ENCODE results near the gene UNC13C. TPM values are rescaled to one million over a fixed set of nuclear protein-coding genes. Genes with fewer than 3 reads are reported as not detected.

The UNC13C gene
- total RNA-seq, 6 experiments from 2014 or later = not detected

DNA sequence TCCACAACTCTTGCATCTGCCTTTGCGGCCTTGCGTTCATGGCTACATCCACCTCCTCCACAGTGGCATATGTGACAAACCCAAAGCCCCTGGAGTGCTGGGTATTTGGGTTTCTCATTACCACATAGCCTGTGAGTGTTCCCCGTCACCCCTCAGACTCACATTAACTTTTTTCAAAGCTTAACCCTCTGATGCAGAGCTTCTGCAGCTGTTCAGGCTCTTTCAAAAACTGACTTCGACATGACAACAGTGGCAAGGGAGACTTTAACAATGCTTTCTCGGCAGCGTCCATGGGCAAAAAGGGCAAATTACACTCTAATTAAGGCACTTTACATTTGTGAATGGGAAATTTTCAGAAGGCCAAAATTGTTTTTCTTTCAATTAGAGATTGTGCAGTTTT is 343.2 kb downstream of the UNC13C start:
- WGBS (ENCODE audit: insufficient coverage, low coverage, low lambda C conversion rate, missing lambda C conversion rate) = 54% methylated on average over 6 of the region's 6 CpGs
- TF ChIP-seq, protein P1, sequence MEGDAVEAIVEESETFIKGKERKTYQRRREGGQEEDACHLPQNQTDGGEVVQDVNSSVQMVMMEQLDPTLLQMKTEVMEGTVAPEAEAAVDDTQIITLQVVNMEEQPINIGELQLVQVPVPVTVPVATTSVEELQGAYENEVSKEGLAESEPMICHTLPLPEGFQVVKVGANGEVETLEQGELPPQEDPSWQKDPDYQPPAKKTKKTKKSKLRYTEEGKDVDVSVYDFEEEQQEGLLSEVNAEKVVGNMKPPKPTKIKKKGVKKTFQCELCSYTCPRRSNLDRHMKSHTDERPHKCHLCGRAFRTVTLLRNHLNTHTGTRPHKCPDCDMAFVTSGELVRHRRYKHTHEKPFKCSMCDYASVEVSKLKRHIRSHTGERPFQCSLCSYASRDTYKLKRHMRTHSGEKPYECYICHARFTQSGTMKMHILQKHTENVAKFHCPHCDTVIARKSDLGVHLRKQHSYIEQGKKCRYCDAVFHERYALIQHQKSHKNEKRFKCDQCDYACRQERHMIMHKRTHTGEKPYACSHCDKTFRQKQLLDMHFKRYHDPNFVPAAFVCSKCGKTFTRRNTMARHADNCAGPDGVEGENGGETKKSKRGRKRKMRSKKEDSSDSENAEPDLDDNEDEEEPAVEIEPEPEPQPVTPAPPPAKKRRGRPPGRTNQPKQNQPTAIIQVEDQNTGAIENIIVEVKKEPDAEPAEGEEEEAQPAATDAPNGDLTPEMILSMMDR (IDR thresholded peaks at IDR 0.05) = no peak
- TF ChIP-seq POLR2A (IDR thresholded peaks at IDR 0.05) = no peak
- H3K36me3 ChIP-seq = no peaks in the 10 kb centered on the region
- H3K4me3 ChIP-seq = no peak overlapping the region
- no peaks in the 10 kb centered on the region for H3K27me3 ChIP-seq
- no peaks in the 10 kb centered on the region for H3K4me1 ChIP-seq
- ATAC-seq (no peak), DNase-seq (no peak)
- H3K27ac ChIP-seq = no peak overlapping the region
- intact Hi-C loops (cut with DNase I) = no loop called here
- no peaks in the 10 kb centered on the region for H3K9me3 ChIP-seq

GRCh38 chr15:54322341-54322740 is 344.1 kb downstream of the UNC13C start:
- WGBS (ENCODE audit: insufficient coverage, low coverage, low lambda C conversion rate, missing lambda C conversion rate) = 20% methylated on average over 1 of the region's 1 CpG
- Histone ChIP-seq H3K9me3 (no peaks in the 10 kb centered on the region), H3K27me3 (no peaks in the 10 kb centered on the region), H3K27ac (no peak overlapping the region), H3K4me1 (no peaks in the 10 kb centered on the region), H3K4me3 (no peak overlapping the region), H3K36me3 (no peaks in the 10 kb centered on the region)
- no peak for DNase-seq
- no peak for ATAC-seq
- intact Hi-C loops (cut with DNase I) = no loop called here
- TF ChIP-seq, protein P1 (IDR thresholded peaks at IDR 0.05) = no peak
- no peak for TF ChIP-seq POLR2A (IDR thresholded peaks at IDR 0.05)

GRCh38 chr15:54345301-54345700 is 367.1 kb downstream of the UNC13C start:
- Histone ChIP-seq H3K36me3 (no peaks in the 10 kb centered on the region), H3K9me3 (no peaks in the 10 kb centered on the region), H3K4me1 (no peaks in the 10 kb centered on the region), H3K4me3 (no peak overlapping the region), H3K27me3 (no peaks in the 10 kb centered on the region), H3K27ac (no peak overlapping the region)
- DNase-seq = no peak
- TF ChIP-seq, protein P1 (IDR thresholded peaks at IDR 0.05) = no peak
- TF ChIP-seq POLR2A (IDR thresholded peaks at IDR 0.05) = no peak
- no peak for ATAC-seq
- intact Hi-C loops (cut with DNase I) = no loop called here
- 33% methylated on average over 2 of the region's 2 CpGs for WGBS (ENCODE audit: insufficient coverage, low coverage, low lambda C conversion rate, missing lambda C conversion rate)

- H3K9me3 ChIP-seq = no peaks in the 10 kb centered on the region
- 68% methylated on average over 7 of the region's 7 CpGs for WGBS (ENCODE audit: insufficient coverage, low coverage, low lambda C conversion rate, missing lambda C conversion rate)
- H3K36me3 ChIP-seq = no peaks in the 10 kb centered on the region
- intact Hi-C loops (cut with DNase I) = no loop called here
- H3K4me1 ChIP-seq = no peaks in the 10 kb centered on the region
- no peak overlapping the region for H3K27ac ChIP-seq
- H3K4me3 ChIP-seq = no peak overlapping the region
- DNase-seq (no peak), ATAC-seq (no peak)
- TF ChIP-seq, protein P1 (IDR thresholded peaks at IDR 0.05) = no peak
- no peak for TF ChIP-seq POLR2A (IDR thresholded peaks at IDR 0.05)
- H3K27me3 ChIP-seq = no peaks in the 10 kb centered on the region
Measured at GRCh38 chr15:54345827-54346226, 367.6 kb downstream of the UNC13C start.
